ENCODE data around the gene CD244. TPM values are rescaled to one million over a fixed set of nuclear protein-coding genes. Genes with fewer than 3 reads are reported as not detected.

CD244 gene
- polyA plus RNA-seq, 3 donors: 62.2 to 116 (median 106) TPM

- peaks cover 62 to 72% of the 10 kb centered on the region in 2 donors for H3K36me3 Mint-ChIP-seq
- Histone ChIP-seq H2AFZ (ENCODE audit: insufficient read depth, low read depth, low read length, poor library complexity, severe bottlenecking) (no peak overlapping the region), H3K4me1 (ENCODE audit: control insufficient read depth in 1 of 2, insufficient read depth in 2 of 2, low read length in 2 of 2) (peaks cover 0 to 5% of the 10 kb centered on the region in 2 donors), H3K27ac (ENCODE audit: low read depth in 1 of 2, low read length in 2 of 2) (no peak overlapping the region), H3K27me3 (ENCODE audit: control insufficient read depth in 2 of 2, insufficient read depth in 2 of 2, low read length in 2 of 2) (no peaks in the 10 kb centered on the region), H3K4me3 (replicated peaks in 1 of 3; ENCODE audit: low read depth in 2 of 3, low read length in 3 of 3) (no peak overlapping the region), H3K36me3 (replicated peaks in 1 of 2; ENCODE audit: control insufficient read depth in 1 of 2, insufficient read depth in 2 of 2, low read length in 2 of 2) (peaks cover 56 to 68% of the 10 kb centered on the region in 2 donors), H3K79me2 (ENCODE audit: insufficient read depth, low read length) (no peaks in the 10 kb centered on the region), H3K9me3 (replicated peaks in 1 of 2; ENCODE audit: control insufficient read depth in 1 of 2, insufficient read depth in 1 of 2, low read length in 2 of 2) (no peaks in the 10 kb centered on the region), H4K20me1 (ENCODE audit: insufficient read depth, low read length) (peaks cover 4% of the 10 kb centered on the region), H3K4me2 (replicated peaks; ENCODE audit: extremely low read depth, low read length, poor library complexity, severe bottlenecking) (no peak overlapping the region), H3K9ac (ENCODE audit: insufficient read depth, low read length, poor library complexity, severe bottlenecking) (no peak overlapping the region)
- DNase-seq: no peak
- H3K4me1 Mint-ChIP-seq: peaks cover 11% of the 10 kb centered on the region
- intact Hi-C loops (cut with micrococcal nuclease): loop anchor here in 1 of 2 donors (5.0 to 10.0 kb wide), 2 partner anchors 105 to 163 kb away; no protein-coding TSS in a partner anchor
- peaks cover 0 to 2% (median 0%) of the 10 kb centered on the region in 3 donors for H3K27me3 Mint-ChIP-seq (ENCODE audit: low read depth in 3 of 3)
- no peaks in the 10 kb centered on the region for H3K9me3 Mint-ChIP-seq
- peak overlapping the region in 2 of 7 donors; percentile 22 to 41 for H3K27ac Mint-ChIP-seq
- WGBS (ENCODE audit: insufficient coverage): no CpG with 5 or more reads among the region's 1 CpG
- H3K4me3 Mint-ChIP-seq: no peak overlapping the region
- TF ChIP-seq CTCF (IDR thresholded peaks at IDR 0.05): no peak
Measured at GRCh38 chr1:160829766-160830165, 32.9 kb downstream of the CD244 start.

- H3K4me3 ChIP-seq (replicated peaks in 1 of 3; ENCODE audit: low read depth in 2 of 3, low read length in 3 of 3): no peak overlapping the region
- no peak overlapping the region for H3K27ac ChIP-seq (ENCODE audit: low read depth in 1 of 2, low read length in 2 of 2)
- H3K9me3 ChIP-seq (replicated peaks in 1 of 2; ENCODE audit: control insufficient read depth in 1 of 2, insufficient read depth in 1 of 2, low read length in 2 of 2): no peaks in the 10 kb centered on the region
- no peak for TF ChIP-seq CTCF (IDR thresholded peaks at IDR 0.05)
- Mint-ChIP-seq H3K4me3 (no peak overlapping the region), H3K27ac (peak overlapping the region in 4 of 7 donors; percentile 16 to 70 (median 24)), H3K36me3 (peaks cover 41 to 50% of the 10 kb centered on the region in 2 donors), H3K9me3 (no peaks in the 10 kb centered on the region), H3K27me3 (ENCODE audit: low read depth in 3 of 3) (peaks cover 0 to 1% (median 0%) of the 10 kb centered on the region in 3 donors), H3K4me1 (peaks cover 11% of the 10 kb centered on the region)
- peaks cover 35 to 45% of the 10 kb centered on the region in 2 donors for H3K36me3 ChIP-seq (replicated peaks in 1 of 2; ENCODE audit: control insufficient read depth in 1 of 2, insufficient read depth in 2 of 2, low read length in 2 of 2)
- no peak overlapping the region for H3K4me2 ChIP-seq (replicated peaks; ENCODE audit: extremely low read depth, low read length, poor library complexity, severe bottlenecking)
- no peaks in the 10 kb centered on the region for H3K27me3 ChIP-seq (ENCODE audit: control insufficient read depth in 2 of 2, insufficient read depth in 2 of 2, low read length in 2 of 2)
- H3K9ac ChIP-seq (ENCODE audit: insufficient read depth, low read length, poor library complexity, severe bottlenecking): no peak overlapping the region
- DNase-seq: peak in 2 of 3 donors; percentile 37 to 62
- 76% methylated on average over 2 of the region's 2 CpGs for WGBS (ENCODE audit: insufficient coverage)
- H2AFZ ChIP-seq (ENCODE audit: insufficient read depth, low read depth, low read length, poor library complexity, severe bottlenecking): no peak overlapping the region
- peaks cover 0 to 5% of the 10 kb centered on the region in 2 donors for H3K4me1 ChIP-seq (ENCODE audit: control insufficient read depth in 1 of 2, insufficient read depth in 2 of 2, low read length in 2 of 2)
- intact Hi-C loops (cut with micrococcal nuclease): no loop called here
- H3K79me2 ChIP-seq (ENCODE audit: insufficient read depth, low read length): no peaks in the 10 kb centered on the region
- no peaks in the 10 kb centered on the region for H4K20me1 ChIP-seq (ENCODE audit: insufficient read depth, low read length)
Measured at GRCh38 chr1:160827418-160827817, 35.3 kb downstream of the CD244 start.
